Ramos (cell line): ENCODE results near the gene NCKAP1.
"Not testable (repeated sequence)": the region's sequence is repeated elsewhere in the genome, so short reads cannot be mapped to it uniquely, and the experiment has no call there.

Source experiments
- in situ Hi-C: fragments of 300-500 bp; cut with MboI; formaldehyde crosslinking; loops from one replicate; pipeline ENCODE4 v1.14.3; 2022; ENCODE audit warnings: low sequenced_read_pairs; ENCODE audit not compliant: unreplicated experiment

NCKAP1 gene

GRCh38 chr2:182916417-182916816, 121.8 kb downstream of the NCKAP1 start:
- in situ Hi-C loops, result no loop called here

DNA sequence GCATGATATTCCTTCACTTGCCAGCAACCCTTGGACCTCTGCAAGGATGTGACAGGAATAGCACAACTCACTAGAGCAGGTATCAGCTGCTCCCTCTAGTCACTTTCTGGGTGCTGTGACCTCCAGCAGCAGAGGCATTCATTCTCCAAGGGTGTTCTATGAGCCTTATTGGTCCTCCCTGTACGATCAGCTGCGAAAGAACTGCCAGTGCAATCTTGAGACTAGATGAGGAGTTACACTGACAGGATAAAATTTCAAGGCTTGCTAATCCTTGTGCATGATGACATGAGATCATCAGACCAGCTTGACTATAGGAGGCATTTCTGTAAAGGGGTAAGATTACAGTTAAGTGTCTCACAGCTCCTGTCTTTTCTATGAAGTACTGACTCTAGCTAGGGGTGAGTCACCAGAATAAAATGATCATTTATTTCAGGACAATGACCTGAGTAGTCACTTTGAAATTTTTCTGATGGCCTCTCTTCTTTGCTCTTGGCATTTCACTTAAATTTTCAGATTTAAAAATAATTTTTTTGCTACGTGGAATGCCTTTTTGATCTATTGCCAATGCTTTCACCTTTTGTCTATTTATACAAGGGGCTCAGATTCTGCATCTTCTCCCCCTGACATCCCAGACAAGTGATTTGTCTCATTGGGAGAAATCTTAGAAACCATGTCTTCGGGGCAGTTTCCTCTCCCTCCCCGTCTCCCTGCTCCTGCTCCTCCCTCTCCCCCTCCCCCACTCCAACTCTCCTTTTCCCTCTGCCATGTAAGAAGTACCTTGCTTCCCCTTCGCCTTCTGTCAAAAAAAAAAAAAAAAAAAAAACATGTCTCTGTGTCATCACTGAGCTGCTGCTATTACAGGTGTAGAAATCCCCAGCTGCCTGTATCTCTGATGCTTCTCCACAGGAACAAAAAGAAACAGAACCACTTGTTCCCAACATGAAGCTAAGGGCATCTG, 122.6 kb downstream of the NCKAP1 start:
- in situ Hi-C loops, result no loop called here

DNA sequence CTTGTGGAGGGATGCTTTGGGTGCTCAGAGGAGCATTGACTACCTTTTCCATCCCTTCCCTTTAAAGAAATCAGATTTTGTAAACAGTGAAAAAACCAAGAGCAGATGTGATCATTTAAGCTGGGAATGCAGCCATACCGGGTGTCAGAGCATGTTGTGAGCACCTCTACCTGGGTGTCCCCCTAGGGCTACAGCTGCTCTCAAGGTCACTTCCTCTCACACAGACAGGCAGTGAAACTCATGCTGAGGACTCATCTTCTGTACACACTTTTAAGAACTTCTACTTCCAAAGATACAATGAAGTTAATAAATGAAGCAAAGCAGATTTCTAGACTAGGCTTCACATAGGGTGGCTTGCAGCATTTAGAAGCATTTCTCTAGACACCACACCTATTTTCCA, 123.4 kb downstream of the NCKAP1 start:
- in situ Hi-C loops, result no loop called here

DNA sequence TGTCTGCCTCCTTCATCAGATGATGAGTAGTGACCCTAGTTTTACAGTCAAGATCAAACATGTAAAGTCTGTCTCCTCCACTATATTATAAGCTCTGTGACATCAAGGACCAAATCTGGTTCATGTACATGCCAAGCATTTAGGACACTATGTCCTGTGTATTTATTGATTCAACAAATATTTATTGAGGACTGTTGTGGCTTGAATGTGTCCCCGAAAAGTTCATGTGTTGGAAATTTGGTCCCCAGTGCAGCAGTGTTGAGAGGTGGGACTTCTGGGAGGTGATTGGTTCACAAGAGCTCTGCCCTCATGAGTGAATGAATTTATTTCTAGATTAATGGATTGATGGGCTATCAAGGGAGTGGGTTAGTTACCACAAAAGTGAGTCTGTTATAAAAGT, 125.2 kb downstream of the NCKAP1 start:
- in situ Hi-C loops, result no loop called here

- in situ Hi-C loops, result no loop called here
Observed at GRCh38 chr2:182912518-182912915, 125.7 kb downstream of the NCKAP1 start.

DNA sequence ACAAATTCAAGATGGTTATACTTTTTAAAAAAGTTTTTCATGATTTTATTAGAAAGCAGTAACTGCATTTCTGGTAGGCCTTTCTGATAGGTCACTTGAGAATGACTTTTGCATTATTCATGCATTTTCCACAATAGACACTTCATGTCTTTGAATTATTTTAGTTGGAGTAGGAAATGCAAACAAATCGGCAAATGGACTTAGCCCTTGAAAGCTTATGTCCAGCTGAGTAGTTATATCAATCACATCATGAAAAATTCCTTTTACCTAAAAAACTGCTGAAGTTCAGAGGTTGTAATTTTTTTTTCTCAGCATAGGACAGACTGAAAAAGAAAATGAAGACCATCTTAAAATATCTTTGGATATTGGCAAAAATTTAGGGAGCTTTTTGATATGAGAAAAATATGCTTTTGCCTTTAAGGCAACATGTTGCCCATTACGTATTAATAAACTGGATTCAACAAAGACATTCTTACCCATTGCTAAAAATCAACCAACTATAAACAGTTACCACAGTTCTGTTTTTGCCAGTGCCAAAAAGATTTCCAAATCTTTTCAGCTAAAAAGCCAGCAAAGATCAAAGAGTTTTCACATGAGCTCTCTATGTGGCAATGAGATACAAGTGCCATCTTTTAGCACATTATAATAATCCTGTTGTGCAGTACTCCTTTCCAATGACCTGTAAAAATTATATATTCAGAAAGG, 126.3 kb downstream of the NCKAP1 start:
- in situ Hi-C loops, result no loop called here

DNA sequence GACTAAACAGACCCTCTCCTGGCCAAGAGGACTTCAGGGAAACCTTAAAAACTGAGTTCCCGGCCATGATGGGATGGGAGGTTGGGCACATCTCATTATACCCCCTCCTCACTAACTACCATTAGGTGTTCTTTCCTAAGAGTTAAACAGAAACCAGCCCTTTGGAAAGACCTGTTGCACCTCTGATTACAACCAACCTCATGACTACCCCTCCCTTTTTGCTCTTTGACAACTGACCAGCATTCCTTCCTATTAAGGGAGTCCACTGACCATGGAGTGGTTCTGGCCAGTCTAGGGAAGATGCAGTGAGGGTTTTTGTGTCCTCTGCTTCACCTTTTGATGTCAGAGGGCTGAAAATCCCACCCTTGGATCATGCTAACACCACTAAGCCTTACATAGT, 127.3 kb downstream of the NCKAP1 start:
- in situ Hi-C loops, result no loop called here

- in situ Hi-C loops, result no loop called here
Observed at GRCh38 chr2:182907081-182907830, 131.0 kb downstream of the NCKAP1 start.

DNA sequence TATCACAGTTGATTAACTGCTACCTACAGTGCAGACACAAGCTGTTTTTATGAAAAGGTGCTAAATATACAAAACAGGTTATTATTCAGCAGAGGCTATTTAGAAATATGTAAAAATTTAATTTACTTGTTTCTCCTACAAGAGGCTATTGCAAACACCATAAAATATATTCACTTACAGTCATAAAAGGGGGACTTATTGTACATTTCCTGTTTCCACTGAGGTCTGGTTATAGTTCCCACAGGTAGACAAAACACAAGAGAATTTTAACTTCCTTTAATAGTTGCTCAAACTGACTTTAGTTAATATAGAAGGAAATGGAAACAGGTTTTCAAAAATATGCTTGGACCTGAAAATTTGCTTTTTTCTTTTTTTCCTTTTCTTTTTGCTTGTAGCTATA, 131.8 kb downstream of the NCKAP1 start:
- in situ Hi-C loops, result no loop called here

DNA sequence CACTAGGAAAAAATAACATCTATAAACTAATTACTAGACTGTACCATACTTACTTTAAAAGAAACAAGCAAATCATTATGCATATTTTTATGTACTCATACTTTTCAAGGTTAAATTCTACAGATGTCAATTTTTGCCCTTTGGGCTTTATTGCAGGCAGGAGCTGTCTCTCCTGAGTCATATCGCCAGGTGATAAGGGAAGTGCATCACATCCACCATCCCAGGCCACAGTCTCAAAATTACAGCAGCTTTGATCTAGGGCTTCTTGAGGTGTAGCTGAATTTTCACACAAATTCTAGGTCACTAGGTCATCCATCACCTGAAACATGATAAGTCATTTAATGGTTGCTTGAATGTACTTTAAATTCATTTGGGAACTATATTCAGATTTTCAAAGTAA, 133.4 kb downstream of the NCKAP1 start:
- in situ Hi-C loops, result no loop called here

DNA sequence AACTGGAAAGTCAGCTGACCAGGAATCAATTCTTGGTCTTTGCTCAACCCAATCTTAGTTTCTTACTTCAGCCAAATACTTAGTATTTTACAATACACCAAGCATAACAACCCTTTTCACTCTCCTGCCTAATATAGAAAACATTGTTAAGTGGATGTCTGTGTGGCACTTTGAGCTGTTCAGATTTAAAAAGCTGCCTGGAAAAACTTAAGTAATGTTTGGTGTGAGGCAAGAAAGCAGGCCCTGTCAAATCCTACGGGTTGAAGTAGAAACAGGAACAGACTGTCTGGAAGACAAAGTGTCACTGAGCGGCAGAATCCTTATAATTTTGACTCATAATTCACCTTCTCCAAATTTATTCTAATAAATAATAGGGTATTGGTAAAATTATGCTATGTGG, 134.7 kb downstream of the NCKAP1 start:
- in situ Hi-C loops, result no loop called here

DNA sequence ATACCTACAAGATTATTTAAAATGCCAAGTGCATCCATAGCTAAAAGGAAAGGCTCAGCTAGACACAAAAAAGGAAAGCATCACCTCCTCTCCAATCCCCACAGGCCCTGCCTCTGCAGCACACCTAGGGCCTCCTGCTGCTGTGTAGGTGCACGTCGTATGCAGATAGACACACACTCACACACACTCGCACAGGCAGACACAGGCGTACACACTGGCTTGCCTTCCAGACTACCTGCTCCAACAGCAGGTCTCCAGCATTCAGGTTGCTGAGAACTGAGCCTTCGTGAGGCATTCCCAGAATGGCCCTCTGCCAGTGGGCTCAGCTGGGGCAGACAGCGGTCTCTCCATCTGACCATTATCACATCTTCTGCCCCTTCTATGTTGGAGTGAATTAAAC, 136.5 kb downstream of the NCKAP1 start:
- in situ Hi-C loops, result no loop called here

DNA sequence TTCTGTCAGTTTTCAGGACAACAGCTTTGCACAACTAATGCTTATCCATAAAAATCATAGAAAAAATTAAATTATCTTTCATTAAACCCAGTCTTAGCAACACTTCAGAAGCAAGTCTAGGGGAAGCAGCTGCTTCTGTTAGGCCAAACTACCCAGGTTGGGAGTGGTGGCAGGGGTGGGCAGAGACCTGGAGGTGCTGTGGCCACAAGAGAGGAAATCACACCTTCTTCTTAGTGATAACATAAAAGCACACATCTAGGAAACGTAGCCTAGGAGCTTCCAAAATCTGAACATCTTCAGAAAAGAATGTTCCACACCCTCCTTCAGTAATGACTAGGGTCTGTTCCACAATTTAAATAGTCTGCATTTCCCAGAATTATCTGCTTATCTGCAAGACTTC, 139.5 kb downstream of the NCKAP1 start:
- in situ Hi-C loops, result no loop called here

GRCh38 chr2:182897137-182897536, 141.1 kb downstream of the NCKAP1 start:
- in situ Hi-C loops, result no loop called here

- in situ Hi-C loops, result no loop called here
Observed at GRCh38 chr2:182895798-182896197, 142.5 kb downstream of the NCKAP1 start.

- in situ Hi-C loops, result no loop called here
Observed at GRCh38 chr2:182895169-182895568, 143.1 kb downstream of the NCKAP1 start.

DNA sequence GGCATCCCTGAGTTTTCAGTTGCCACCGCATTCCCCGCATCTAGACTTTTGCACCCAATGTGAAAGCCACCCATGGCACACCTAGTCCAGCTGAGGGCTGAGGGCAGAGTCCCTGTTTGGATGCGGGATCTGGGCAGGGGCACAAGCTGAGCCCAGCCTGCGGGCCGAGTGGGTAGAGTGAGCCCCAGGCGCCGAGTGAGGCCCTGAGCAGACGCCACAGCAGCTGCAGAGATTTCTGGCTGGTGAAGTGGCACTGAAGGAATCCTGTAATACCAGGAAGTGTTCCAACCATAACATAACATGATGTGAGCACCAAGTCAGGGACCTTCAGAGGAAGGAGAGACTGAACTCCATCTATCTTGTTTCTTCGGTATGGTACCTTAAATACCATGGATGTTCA, 144.1 kb downstream of the NCKAP1 start:
- in situ Hi-C loops, result no loop called here

GRCh38 chr2:182893666-182894065, 144.6 kb downstream of the NCKAP1 start:
- in situ Hi-C loops, result no loop called here

DNA sequence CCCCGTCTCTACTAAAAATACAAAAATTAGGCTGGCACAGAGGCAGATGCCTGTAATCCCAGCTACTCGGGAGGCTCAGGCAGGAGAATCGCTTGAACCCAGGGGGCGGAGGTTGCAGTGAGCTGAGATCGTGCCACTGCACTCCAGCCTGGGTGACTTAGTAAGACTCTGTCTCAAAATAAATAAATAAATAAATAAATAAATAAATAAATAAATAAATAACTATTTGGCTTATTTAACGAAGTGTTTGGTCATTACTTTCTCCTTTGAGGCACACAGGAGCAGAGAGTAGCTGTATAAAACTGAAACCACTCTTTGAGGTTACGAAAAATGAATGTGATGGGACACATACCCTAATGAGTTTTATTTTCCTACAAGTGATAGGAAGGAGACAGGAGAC, 145.2 kb downstream of the NCKAP1 start:
- in situ Hi-C loops, result not testable (repeated sequence)

DNA sequence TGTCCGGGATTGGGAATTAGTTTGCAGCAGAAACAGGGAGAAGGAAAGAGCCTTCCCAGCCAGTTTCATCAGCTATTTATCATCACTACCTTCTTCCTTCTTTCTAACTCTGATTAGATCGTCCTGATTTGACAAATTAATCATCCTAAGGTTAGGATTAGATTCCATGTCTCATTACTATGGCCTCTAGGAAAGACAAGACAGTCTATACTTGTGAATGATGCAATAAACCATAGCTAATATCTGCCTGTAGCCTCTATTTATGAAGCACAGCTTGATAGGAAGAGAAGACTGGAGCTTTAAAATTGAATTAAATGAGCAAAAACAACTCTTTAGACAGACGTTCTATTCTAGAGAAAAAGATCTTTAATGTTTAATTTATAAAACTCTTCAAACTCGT, 146.6 kb downstream of the NCKAP1 start:
- in situ Hi-C loops, result no loop called here
